HUES6 (cell line): ENCODE measurements around the gene SORBS1.

ENCODE experiments used
- H3K27ac ChIP-seq: 2 replicates; pipeline ENCODE4 v1.7.0; 2013; ENCODE audit warnings: low read depth, mild to moderate bottlenecking, low read length, inconsistent platforms
- H3K27me3 ChIP-seq: 2 replicates; pipeline ENCODE4 v1.6.1; 2013; ENCODE audit warnings: low read length; ENCODE audit not compliant: control insufficient read depth, insufficient read depth
- H3K36me3 ChIP-seq: 2 replicates; pipeline ENCODE4 v1.6.1; 2013; ENCODE audit warnings: low read length; ENCODE audit not compliant: control insufficient read depth, insufficient read depth
- H3K4me1 ChIP-seq: 2 replicates; pipeline ENCODE4 v1.6.1; 2013; ENCODE audit warnings: low read length; ENCODE audit not compliant: control insufficient read depth, insufficient read depth
- H3K4me3 ChIP-seq: 2 replicates; pipeline ENCODE4 v1.5.1; 2013; ENCODE audit warnings: low read depth, low read length
- H3K9ac ChIP-seq: one replicate; pipeline ENCODE4 v1.6.1; 2013; ENCODE audit warnings: mild to moderate bottlenecking, low read length
- H3K9me3 ChIP-seq: 2 replicates; pipeline ENCODE4 v1.6.1; 2013; ENCODE audit warnings: low read depth, low read length; ENCODE audit not compliant: control insufficient read depth, insufficient read depth

Gene SORBS1

GRCh38 chr10:95306318-95306650, 254.9 kb downstream of the SORBS1 start:
- Histone ChIP-seq H3K27ac (no peak overlapping the region), H3K9ac (no peak overlapping the region), H3K9me3 (no peaks in the 10 kb centered on the region), H3K4me1 (peaks cover 44% of the 10 kb centered on the region), H3K36me3 (no peaks in the 10 kb centered on the region), H3K27me3 (no peaks in the 10 kb centered on the region), H3K4me3 (no peak overlapping the region)

DNA sequence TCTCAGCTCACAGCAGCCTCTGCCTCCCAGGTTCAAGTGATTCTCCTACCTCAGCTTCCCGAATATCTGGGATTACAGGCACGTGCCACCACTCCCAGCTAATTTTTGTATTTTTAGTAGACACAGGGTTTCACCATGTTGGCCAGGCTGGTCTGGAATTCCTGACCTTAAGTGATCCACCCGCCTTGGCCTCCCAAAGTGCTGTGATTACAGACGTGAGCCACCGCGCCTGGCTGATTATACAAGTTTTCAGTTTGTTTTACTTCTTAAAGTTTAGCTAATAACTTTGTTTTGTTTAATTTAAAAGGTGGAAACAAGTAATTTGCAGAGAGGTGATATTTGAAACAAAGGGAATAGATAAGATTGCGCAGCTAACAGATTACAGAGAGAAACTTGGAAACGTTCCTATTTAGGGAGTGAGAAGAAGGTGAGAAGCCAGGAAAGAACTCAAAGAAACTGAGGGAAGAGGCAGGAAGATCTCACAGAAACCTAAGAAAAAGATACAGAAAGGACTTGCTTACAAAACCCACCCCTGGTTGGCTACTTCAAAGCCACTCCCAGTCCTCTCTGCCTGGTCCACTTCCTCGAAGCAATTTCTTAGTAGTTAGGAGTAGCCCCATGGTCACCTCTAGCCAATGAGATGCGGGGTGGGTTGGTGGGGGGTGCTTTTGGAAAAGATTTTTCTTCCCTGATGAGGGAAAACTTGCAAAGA, 255.4 kb downstream of the SORBS1 start:
- no peaks in the 10 kb centered on the region for H3K36me3 ChIP-seq
- no peak overlapping the region for H3K4me3 ChIP-seq
- no peaks in the 10 kb centered on the region for H3K9me3 ChIP-seq
- no peak overlapping the region for H3K27ac ChIP-seq
- peaks cover 40% of the 10 kb centered on the region for H3K4me1 ChIP-seq
- H3K9ac ChIP-seq: no peak overlapping the region
- no peaks in the 10 kb centered on the region for H3K27me3 ChIP-seq

GRCh38 chr10:95304976-95305375, 256.2 kb downstream of the SORBS1 start:
- no peak overlapping the region for H3K9ac ChIP-seq
- H3K36me3 ChIP-seq: no peaks in the 10 kb centered on the region
- H3K9me3 ChIP-seq: no peaks in the 10 kb centered on the region
- no peak overlapping the region for H3K27ac ChIP-seq
- H3K4me1 ChIP-seq: peaks cover 33% of the 10 kb centered on the region
- H3K4me3 ChIP-seq: no peak overlapping the region
- no peaks in the 10 kb centered on the region for H3K27me3 ChIP-seq

- Histone ChIP-seq H3K27ac (no peak overlapping the region), H3K4me1 (peaks cover 27% of the 10 kb centered on the region), H3K9me3 (no peaks in the 10 kb centered on the region), H3K36me3 (no peaks in the 10 kb centered on the region), H3K27me3 (no peaks in the 10 kb centered on the region), H3K9ac (no peak overlapping the region), H3K4me3 (no peak overlapping the region)
Measured at GRCh38 chr10:95304463-95304862, 256.7 kb downstream of the SORBS1 start.

DNA sequence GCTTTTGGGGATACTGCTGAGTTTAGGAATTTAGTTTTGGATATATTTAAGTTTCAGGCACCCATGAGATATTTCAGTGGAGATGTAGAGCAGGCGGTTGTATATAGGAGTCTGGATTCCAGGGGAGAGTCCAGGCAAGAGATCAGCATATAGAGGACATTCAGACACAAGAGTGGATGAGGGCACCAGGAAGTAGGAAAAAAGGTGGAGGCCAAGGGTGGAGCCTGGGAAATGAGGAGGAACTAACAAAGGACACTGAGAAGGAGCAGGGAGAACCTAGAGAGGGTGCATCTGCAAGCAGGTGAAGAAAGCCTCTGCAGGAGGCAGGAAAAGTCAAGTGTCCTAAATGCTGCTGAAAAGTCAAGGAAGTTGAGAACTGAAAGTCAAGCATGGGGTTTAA, 257.2 kb downstream of the SORBS1 start:
- Histone ChIP-seq H3K4me3 (no peak overlapping the region), H3K9ac (no peak overlapping the region), H3K36me3 (no peaks in the 10 kb centered on the region), H3K27me3 (no peaks in the 10 kb centered on the region), H3K9me3 (no peaks in the 10 kb centered on the region), H3K4me1 (peaks cover 22% of the 10 kb centered on the region), H3K27ac (no peak overlapping the region)

- Histone ChIP-seq H3K27me3 (no peaks in the 10 kb centered on the region), H3K9ac (no peak overlapping the region), H3K9me3 (no peaks in the 10 kb centered on the region), H3K36me3 (no peaks in the 10 kb centered on the region), H3K27ac (no peak overlapping the region), H3K4me1 (peaks cover 18% of the 10 kb centered on the region), H3K4me3 (no peak overlapping the region)
Measured at GRCh38 chr10:95303535-95303934, 257.6 kb downstream of the SORBS1 start.

- Histone ChIP-seq H3K4me3 (no peak overlapping the region), H3K27ac (no peak overlapping the region), H3K9ac (no peak overlapping the region), H3K36me3 (no peaks in the 10 kb centered on the region), H3K9me3 (no peaks in the 10 kb centered on the region), H3K27me3 (peaks cover 16% of the 10 kb centered on the region), H3K4me1 (peaks cover 32% of the 10 kb centered on the region)
Measured at GRCh38 chr10:95300022-95300539, 261.1 kb downstream of the SORBS1 start.

- peaks cover 28% of the 10 kb centered on the region for H3K4me1 ChIP-seq
- H3K36me3 ChIP-seq: no peaks in the 10 kb centered on the region
- no peak overlapping the region for H3K4me3 ChIP-seq
- H3K27me3 ChIP-seq: peaks cover 23% of the 10 kb centered on the region
- no peak overlapping the region for H3K27ac ChIP-seq
- no peaks in the 10 kb centered on the region for H3K9me3 ChIP-seq
- H3K9ac ChIP-seq: no peak overlapping the region
Measured at GRCh38 chr10:95297402-95297801, 263.8 kb downstream of the SORBS1 start.

DNA sequence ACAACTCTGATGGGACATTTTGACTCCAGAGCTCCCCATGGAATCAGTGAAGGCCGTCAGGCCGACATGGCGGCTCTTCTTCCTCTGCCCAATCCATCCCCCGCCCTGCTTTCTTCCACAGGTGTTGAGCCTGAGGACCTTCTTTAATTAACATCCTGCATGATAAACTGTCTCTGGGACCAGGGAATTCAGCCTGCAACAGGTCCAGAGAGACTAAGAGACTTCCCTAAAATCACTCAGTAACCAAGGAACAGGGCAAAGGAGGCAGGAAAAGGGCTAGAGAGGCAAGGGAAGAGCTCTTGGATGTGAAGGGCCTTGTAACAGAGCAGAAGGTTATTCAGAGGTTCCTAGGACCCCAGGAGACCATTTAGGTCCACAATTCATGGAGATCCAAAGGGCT, 264.4 kb downstream of the SORBS1 start:
- peaks cover 29% of the 10 kb centered on the region for H3K4me1 ChIP-seq
- H3K27ac ChIP-seq: no peak overlapping the region
- no peak overlapping the region for H3K9ac ChIP-seq
- H3K4me3 ChIP-seq: no peak overlapping the region
- no peaks in the 10 kb centered on the region for H3K9me3 ChIP-seq
- no peaks in the 10 kb centered on the region for H3K36me3 ChIP-seq
- peaks cover 23% of the 10 kb centered on the region for H3K27me3 ChIP-seq

GRCh38 chr10:95295031-95295755, 266.0 kb downstream of the SORBS1 start:
- H3K4me1 ChIP-seq: peaks cover 34% of the 10 kb centered on the region

GRCh38 chr10:95293631-95294030, 267.5 kb downstream of the SORBS1 start:
- Histone ChIP-seq H3K9me3 (no peaks in the 10 kb centered on the region), H3K4me3 (no peak overlapping the region), H3K36me3 (no peaks in the 10 kb centered on the region), H3K27me3 (peaks cover 23% of the 10 kb centered on the region), H3K4me1 (peaks cover 43% of the 10 kb centered on the region), H3K27ac (no peak overlapping the region), H3K9ac (no peak overlapping the region)

More at GRCh38 chr10:95295031-95295755, 266.0 kb downstream of the SORBS1 start:
- peak overlapping the region; percentile 38 for H3K4me3 ChIP-seq
- no peaks in the 10 kb centered on the region for H3K36me3 ChIP-seq
- H3K9ac ChIP-seq: peak overlapping the region; percentile 21
- H3K9me3 ChIP-seq: no peaks in the 10 kb centered on the region
- H3K27ac ChIP-seq: no peak overlapping the region
- H3K27me3 ChIP-seq: peaks cover 23% of the 10 kb centered on the region
